GM03348 (cell line): ENCODE results near the gene SHISA6.

Experiments used
- DNase-seq: peaks from one replicate; pipeline ENCODE4 v3.0.0; 2012; ENCODE audit warnings: low spot score

Gene SHISA6

GRCh38 chr17:11240841-11241610, at the start of gene SHISA6:
Gene SHISA6 (plus strand): TSS chr17:11241213.
- DNase-seq, result no peak

- DNase-seq, result no peak
Observed at GRCh38 chr17:11195801-11196200, 45.2 kb upstream of the SHISA6 start.

DNA sequence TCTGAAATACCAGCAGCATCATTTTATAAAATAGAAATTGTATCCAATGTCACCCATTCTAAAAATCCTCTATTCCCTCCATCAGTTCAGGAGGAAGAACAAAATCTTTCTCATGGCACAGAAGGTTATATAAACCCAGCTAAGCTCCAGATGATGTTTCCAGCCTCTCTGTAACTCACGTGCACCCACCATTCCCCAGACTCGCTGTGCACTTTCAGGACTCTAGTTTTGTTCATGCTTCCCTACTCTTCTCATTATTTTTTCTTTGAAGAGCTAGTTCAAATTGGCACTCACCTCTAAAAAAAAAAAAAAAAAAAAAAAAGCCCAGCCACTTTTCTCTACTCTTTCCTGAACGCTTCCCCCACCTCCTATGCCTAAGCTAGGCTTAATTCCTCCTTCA, 36.0 kb upstream of the SHISA6 start:
- DNase-seq, result no peak

- DNase-seq, result no peak
Observed at GRCh38 chr17:11205659-11206058, 35.4 kb upstream of the SHISA6 start.

- DNase-seq, result no peak
Observed at GRCh38 chr17:11209906-11210305, 31.1 kb upstream of the SHISA6 start.

GRCh38 chr17:11212792-11213191, 28.2 kb upstream of the SHISA6 start:
- no peak for DNase-seq

DNA sequence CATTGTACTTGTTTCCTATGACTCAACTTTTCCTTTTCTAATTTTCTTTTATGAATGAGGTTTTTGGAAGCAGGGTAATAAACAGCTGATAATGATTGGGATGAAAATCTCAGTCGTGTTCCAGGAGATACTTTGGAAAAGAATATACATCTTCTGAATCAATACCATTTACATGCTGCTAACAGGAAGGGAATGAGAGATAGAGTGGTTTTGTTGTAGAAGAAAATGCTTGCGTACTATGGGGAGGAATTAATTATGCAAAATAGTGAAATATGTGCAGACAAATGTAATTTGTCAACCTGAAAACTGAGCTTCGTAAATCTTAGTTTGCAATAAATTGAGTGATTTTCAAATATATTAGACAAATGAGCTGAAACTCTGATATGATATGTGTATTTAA, 24.0 kb upstream of the SHISA6 start:
- no peak for DNase-seq

GRCh38 chr17:11221196-11221595, 19.8 kb upstream of the SHISA6 start:
- DNase-seq, result no peak

DNA sequence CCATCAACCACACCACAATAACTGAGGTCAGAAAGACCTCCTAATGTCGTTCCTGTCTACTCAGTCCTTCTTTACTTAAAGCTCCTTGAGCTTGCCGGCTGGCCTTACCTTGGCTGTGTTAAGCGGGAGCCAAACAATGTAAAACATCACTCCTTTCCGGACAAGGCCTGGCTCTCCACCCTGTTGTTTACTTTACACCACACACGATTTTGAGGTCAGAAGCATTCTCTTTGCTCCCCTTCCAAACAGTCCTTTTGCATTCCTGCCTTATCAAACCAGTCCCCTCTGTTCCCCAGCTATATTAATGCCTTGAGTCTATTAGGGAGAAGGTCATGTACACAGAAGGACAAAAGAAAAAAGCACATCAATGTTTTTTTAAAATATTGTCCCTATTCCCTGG, 19.3 kb upstream of the SHISA6 start:
- no peak for DNase-seq

DNA sequence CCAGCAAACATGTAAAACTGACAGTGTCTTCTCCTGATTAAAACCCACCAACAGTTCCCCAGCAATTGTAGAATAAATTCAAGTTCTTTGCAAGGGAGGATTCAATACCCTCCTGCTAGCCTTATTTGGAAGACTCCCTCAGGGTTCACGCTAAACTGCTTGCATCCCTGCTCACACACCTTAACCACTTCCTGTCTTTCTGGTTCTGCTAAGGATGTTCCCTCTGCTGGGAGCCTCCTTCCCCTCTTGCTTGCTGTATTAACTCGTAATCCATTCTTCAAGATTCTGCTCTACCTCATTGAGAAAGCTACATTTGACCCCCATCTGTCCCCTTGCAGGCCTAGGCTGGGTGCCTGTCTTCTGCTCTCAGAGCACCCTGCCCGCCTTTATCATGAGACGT, 2.3 kb upstream of the SHISA6 start:
- no peak for DNase-seq

- DNase-seq, result no peak
Observed at GRCh38 chr17:11239379-11239970, 1.5 kb upstream of the SHISA6 start.

DNA sequence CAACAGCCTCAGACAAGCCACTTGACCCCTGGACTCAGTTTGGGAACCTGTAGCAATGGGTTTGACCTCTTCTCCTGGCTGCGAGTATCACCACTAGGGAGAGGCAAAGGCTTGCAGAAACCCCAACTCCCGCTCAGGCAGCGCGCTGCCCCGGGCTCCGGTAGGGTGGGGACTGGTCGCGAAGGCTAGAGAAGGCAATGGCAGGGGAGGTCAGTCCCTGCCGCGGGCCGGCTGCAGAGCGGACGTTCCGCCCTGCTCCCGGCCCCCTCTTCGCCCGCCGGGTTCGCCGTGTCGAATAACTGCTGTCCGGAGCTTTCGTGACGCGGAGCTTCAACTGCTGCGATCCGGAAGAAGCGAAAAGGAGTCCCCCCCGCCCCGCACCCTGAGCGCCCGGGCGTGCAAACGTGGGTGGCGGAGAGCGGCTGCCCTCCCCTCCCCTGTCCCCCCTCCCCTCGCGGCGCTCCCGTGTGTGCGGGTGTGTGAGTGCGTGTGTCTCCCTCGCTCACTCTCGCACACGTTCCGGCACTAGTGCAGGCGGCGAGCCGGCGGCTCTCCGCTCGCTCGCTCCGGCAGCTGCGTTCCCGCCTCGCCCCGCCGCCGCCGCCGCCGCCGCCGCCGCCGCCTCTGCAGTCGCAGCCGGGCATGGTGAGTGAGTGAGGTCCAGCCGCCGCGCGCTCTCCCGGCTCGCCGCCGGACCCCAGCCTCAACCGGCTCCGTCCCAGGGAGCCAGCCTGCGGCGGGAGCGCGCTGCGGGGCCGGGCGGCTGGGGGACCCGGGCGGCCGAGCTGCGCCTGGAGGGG, 772 bp upstream of the SHISA6 start:
- no peak for DNase-seq

DNA sequence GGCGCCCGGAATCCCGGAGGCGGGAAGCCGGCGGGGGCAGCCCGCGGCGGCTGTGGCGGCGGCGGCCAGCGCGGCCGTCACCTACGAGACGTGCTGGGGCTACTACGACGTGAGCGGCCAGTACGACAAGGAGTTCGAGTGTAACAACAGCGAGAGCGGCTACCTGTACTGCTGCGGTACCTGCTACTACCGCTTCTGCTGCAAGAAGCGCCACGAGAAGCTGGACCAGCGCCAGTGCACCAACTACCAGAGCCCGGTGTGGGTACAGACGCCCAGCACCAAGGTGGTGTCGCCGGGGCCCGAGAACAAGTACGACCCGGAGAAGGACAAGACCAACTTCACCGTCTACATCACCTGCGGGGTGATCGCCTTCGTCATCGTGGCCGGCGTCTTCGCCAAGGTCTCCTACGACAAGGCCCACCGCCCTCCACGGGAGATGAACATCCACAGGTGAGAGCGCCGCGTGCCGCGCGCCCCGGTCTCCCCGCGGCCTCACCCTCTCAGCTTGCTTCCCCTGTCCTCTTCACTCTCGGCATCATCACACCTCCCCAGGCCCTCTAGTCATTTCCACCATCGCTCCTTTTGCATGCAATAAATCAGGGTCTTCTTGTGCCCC, 706 bp downstream of the SHISA6 start:
- no peak for DNase-seq

GRCh38 chr17:11242411-11242810, 1.4 kb downstream of the SHISA6 start:
- no peak for DNase-seq

DNA sequence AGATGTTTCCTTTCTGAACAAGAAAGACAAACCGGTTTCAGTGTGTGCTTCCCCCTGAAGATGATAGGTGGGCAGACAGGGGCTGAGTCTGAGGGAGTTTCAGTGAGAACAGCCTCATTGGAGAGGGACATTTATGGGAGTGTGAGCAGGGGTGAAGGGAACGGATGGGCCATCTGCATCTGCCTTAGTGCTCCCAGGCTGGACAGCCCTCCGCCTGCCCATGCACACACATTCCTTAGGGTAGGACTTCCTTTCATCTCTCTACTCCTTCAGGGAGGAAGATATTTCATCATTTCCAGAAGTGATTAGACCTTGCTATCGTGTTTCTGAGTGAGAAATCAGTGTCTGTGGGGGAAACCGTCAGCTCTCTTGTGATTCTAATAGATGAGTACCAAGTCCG, 3.8 kb downstream of the SHISA6 start:
- DNase-seq, result no peak

DNA sequence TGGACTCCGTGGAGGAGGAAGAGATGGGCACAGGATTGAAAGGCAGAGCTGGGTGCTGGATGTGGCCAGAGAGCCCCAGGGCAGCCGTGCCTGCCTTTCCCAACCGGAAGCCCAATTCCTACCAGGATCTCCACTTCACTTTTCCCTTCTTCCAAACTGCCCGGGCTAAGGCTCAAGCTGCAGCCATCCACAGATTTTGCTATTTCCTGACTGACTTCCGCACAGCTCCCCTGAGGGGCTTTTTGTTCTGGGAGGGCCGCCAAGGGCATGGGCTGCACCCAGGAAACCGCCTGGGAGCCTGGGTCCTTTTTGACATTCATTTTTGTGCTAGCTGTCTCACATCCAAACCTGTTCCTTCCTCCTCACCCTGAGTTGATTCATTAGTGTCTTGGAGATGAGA, 4.2 kb downstream of the SHISA6 start:
- DNase-seq, result no peak

DNA sequence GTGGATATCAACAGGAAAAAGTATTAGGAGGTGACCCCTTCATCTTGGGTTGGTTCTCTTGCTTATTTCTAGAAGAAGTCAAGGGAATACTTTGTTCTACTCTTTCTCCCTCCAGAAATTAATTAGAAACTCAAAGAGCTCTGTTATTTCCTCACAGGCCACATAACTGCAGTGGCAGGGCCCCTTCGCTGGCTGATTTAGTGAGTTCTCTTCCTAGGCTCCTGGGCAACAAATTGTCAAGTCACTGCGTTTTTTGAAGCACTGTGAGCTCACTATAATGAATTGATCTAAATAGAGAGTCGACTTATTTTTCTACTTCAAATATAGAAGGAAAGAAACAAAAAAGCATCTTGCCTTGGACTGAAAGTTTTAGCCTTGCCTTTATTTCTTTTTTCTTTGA, 4.8 kb downstream of the SHISA6 start:
- DNase-seq, result no peak

DNA sequence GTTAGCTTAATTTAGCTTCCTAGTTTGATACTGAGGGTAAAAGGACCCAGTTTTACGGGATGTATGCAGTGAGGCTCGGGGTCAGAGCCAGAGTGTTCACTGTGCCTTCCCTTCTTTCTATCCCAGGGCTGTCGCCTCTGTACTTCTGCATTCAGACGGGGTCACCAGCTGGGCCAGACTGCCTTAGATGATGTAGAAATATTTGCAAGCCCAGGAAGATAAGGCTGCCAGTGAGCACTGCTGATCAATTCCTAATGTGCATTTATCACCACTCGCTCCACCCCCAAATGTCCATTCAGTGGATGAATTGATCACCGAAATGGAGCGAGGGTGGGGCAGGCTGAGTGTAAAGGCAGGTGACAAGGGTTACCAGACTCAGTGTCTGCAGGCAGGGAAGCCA, 9.1 kb downstream of the SHISA6 start:
- no peak for DNase-seq

- no peak for DNase-seq
Observed at GRCh38 chr17:11251561-11252107, 10.6 kb downstream of the SHISA6 start.

DNA sequence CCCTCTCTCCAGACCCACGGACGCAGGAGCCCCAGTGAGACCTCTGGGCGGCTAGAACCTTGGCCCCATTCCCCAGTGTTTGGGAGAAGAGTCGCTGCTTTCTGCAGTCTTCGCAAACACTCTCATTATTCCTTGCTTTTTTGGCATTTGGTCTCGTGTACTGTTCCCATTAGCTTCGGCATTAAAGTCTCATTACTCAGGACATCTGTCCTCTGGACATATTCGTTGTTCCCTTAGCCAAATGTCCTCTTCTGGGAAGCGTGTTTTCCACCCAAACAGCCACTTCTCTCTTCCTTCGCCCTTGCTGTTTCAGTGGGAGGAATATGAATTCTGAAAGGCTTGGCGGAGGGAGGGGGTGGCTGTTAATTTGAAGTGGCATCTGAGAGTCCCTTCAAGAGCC, 11.1 kb downstream of the SHISA6 start:
- DNase-seq, result no peak

- DNase-seq, result no peak
Observed at GRCh38 chr17:11256877-11257276, 15.9 kb downstream of the SHISA6 start.

- DNase-seq, result no peak
Observed at GRCh38 chr17:11264183-11264871, 23.3 kb downstream of the SHISA6 start.
